Occipital lobe (tissue), 2 donors: Measurements from ENCODE around the gene PKIG. TPM values are rescaled to one million over a fixed set of nuclear protein-coding genes. Genes with fewer than 3 reads are reported as not detected.
"Not testable (repeated sequence)": the region's sequence is repeated elsewhere in the genome, so short reads cannot be mapped to it uniquely, and the experiment has no call there.

Experiments used
- DNase-seq: peaks from one replicate; lab custom pipeline; 2025; lab: John Stamatoyannopoulos, UW
- total RNA-seq: library from RNA; depleted of rRNA; stranded (reverse); fragments of >200 nt; gene quantifications from one replicate; pipeline ENCODE4 v1.2.3, GENCODE V29; 2014

PKIG gene
- total RNA-seq, 1 donor from 2014 or later: 19.8 TPM

GRCh38 chr20:44572551-44573500 lies 9.6 kb upstream of the PKIG start:
- DNase-seq: peak; percentile 66

GRCh38 chr20:44573501-44573869 lies 8.9 kb upstream of the PKIG start:
- no peak for DNase-seq

GRCh38 chr20:44574372-44574771 lies 8.0 kb upstream of the PKIG start:
- DNase-seq: no peak

GRCh38 chr20:44576297-44576696 lies 6.1 kb upstream of the PKIG start:
- DNase-seq: no peak

- no peak for DNase-seq
These were observed 2.9 kb upstream of the PKIG start for GRCh38 chr20:44579313-44580081.

- DNase-seq: no peak
These were observed 1.7 kb upstream of the PKIG start for GRCh38 chr20:44580581-44581268.

GRCh38 chr20:44581515-44581914 lies 864 bp upstream of the PKIG start:
- no peak for DNase-seq

- DNase-seq: no peak
These were observed 778 bp downstream of the PKIG start for GRCh38 chr20:44583157-44583556.

- no peak for DNase-seq
These were observed 1.8 kb downstream of the PKIG start for GRCh38 chr20:44584162-44584561.

- no peak for DNase-seq
These were observed 2.9 kb downstream of the PKIG start for GRCh38 chr20:44585057-44585963.

- DNase-seq: no peak
These were observed 4.0 kb downstream of the PKIG start for GRCh38 chr20:44586289-44586911.

- no peak for DNase-seq
These were observed 4.9 kb downstream of the PKIG start for GRCh38 chr20:44587035-44587980.

- DNase-seq: not testable (repeated sequence)
These were observed 5.9 kb downstream of the PKIG start for GRCh38 chr20:44588321-44588720.

GRCh38 chr20:44589537-44589936 lies 7.2 kb downstream of the PKIG start:
- DNase-seq: no peak

- no peak for DNase-seq
These were observed 8.8 kb downstream of the PKIG start for GRCh38 chr20:44590980-44591778.

- DNase-seq: no peak
These were observed 10.0 kb downstream of the PKIG start for GRCh38 chr20:44592366-44592765.

GRCh38 chr20:44593751-44594150 lies 11.4 kb downstream of the PKIG start:
- DNase-seq: no peak

GRCh38 chr20:44594730-44595129 lies 12.4 kb downstream of the PKIG start:
- no peak for DNase-seq
